Body of pancreas (tissue), 4 donors: Measurements from ENCODE around the gene CENPM. TPM values are rescaled to one million over a fixed set of nuclear protein-coding genes. Genes with fewer than 3 reads are reported as not detected.

Source experiments
- ATAC-seq: fragments of 150-250 bp; one replicate; pipeline ENCODE4 v1.9.1; 2016
- DNase-seq, 4 donors: peaks; one replicate each; pipeline ENCODE4 v3.0.0-alpha.2; 2019
- H3K27ac ChIP-seq, 4 donors: fragments of 200-600 bp; sonication (generic); 1 replicate in 3 of 4; 2 replicates in 1 of 4; pipeline versions ENCODE4 v1.5.1 to v1.6.1; 2016 to 2019; ENCODE audit warnings: mild to moderate bottlenecking in 1 of 4, mixed read lengths in 1 of 4, moderate library complexity in 1 of 4
- H3K27me3 ChIP-seq, 2 donors: fragments of 200-600 bp; sonication (generic); one replicate each; pipeline ENCODE4 v1.6.0; 2016; ENCODE audit warnings: mild to moderate bottlenecking in 1 of 2
- H3K36me3 ChIP-seq, 2 donors: fragments of 200-600 bp; sonication (generic); replicated peaks in 1 of 2; 2 replicates each; pipeline ENCODE4 v1.5.1; 2016; ENCODE audit warnings: low read depth in 2 of 2; ENCODE audit not compliant: insufficient read depth in 1 of 2
- H3K4me1 ChIP-seq: fragments of 200-600 bp; sonication (generic); one replicate; pipeline ENCODE4 v1.6.0; 2016
- H3K4me3 ChIP-seq, 2 donors: fragments of 200-600 bp; sonication (generic); 1 replicate in 1 of 2; 2 replicates in 1 of 2; pipeline ENCODE4 v1.5.1; 2016 to 2019
- H3K9me3 ChIP-seq, 3 donors: fragments of 200-600 bp; sonication (generic); 1 replicate in 2 of 3; 2 replicates in 1 of 3; pipeline ENCODE4 v1.5.1; 2016
- CTCF ChIP-seq, 7 experiments: fragments of 450-650 bp in 4 of 7; fragments of 200-600 bp in 3 of 7; sonication (generic) in 3 of 7; IDR thresholded peaks; one replicate each; pipeline ENCODE4 v1.5.1; 2016 to 2019; ENCODE audit warnings: antibody characterized with exemption in 7 of 7
- POLR2A ChIP-seq, 3 donors: fragments of 450-650 bp; IDR thresholded peaks; one replicate each; pipeline ENCODE4 v1.6.1; 2016; ENCODE audit warnings: antibody characterized with exemption in 3 of 3, mild to moderate bottlenecking in 2 of 3
- WGBS, 2 donors: methylation state at CpG; one replicate each; pipeline ENCODE4 v1.1.5; 2017; 5-methylcytosine and 5-hydroxymethylcytosine counted together
- intact Hi-C: fragments of 100-400 bp; cut with DNase I; formaldehyde crosslinking; loops from one replicate; pipeline ENCODE4 v1.15.1; 2023
- total RNA-seq, 2 donors: library from RNA; depleted of rRNA; stranded (reverse); fragments of >200 nt; gene quantifications; one replicate each; pipeline ENCODE4 v1.1.0, GENCODE V29; 2016

Gene CENPM
- total RNA-seq, 2 donors from 2014 or later: not detected

GRCh38 chr22:41904450-41905410 lies 42.2 kb downstream of the CENPM start:
- Histone ChIP-seq H3K4me1 (peaks cover 11% of the 10 kb centered on the region), H3K9me3 (no peaks in the 10 kb centered on the region), H3K27ac (no peak overlapping the region), H3K4me3 (no peak overlapping the region), H3K36me3 (peaks cover 13 to 22% of the 10 kb centered on the region in 2 donors), H3K27me3 (no peaks in the 10 kb centered on the region)
- WGBS, 2 donors: 92 to 96% methylated on average over 8 to 21 of the region's 24 CpGs
- TF ChIP-seq CTCF (IDR thresholded peaks at IDR 0.05) (no peak), POLR2A (IDR thresholded peaks at IDR 0.05) (no peak)
- DNase-seq: no peak
- no peak for ATAC-seq
- intact Hi-C loops: no loop called here

DNA sequence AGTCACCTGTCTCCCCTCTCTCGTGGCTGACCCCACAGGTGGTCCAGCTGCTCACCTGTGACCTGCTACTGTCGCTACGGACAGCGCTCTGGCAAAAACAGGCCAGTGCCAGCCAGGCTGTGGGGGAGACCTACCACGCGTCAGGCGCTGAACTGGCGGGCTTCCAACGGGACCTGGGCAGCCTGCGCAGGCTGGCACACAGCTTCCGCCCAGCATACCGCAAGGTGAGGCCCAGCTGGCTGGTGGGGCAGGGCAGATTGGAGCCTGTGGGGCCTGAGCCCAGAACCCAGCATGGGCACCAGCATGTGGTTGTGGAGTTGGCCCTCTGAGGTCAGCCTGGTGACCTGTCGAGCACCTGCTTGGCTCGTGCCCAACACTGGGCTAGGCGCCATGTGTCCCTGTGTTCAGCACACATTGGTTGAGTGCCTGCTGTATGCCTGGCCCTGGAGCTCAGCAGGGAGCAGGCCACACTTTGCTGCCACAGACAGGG lies 44.0 kb downstream of the CENPM start:
- H3K4me3 ChIP-seq: no peak overlapping the region
- WGBS, 2 donors: 82% methylated on average over 15 of the region's 15 CpGs; no CpG with 5 or more reads in 1 of the 2 donors
- peaks cover 2% of the 10 kb centered on the region for H3K4me1 ChIP-seq
- ATAC-seq (no peak), DNase-seq (peak; percentile 22 to 69 (median 48))
- H3K9me3 ChIP-seq: no peaks in the 10 kb centered on the region
- no peak overlapping the region for H3K27ac ChIP-seq
- no peaks in the 10 kb centered on the region for H3K27me3 ChIP-seq
- intact Hi-C loops: no loop called here
- peaks cover 24 to 33% of the 10 kb centered on the region in 2 donors for H3K36me3 ChIP-seq
- no peak for TF ChIP-seq CTCF (IDR thresholded peaks at IDR 0.05)
- TF ChIP-seq POLR2A (IDR thresholded peaks at IDR 0.05): no peak

- no peak for TF ChIP-seq CTCF (IDR thresholded peaks at IDR 0.05)
- TF ChIP-seq POLR2A (IDR thresholded peaks at IDR 0.05): no peak
- H3K9me3 ChIP-seq: no peaks in the 10 kb centered on the region
- DNase-seq (no peak), ATAC-seq (no peak)
- intact Hi-C loops: no loop called here
- H3K27me3 ChIP-seq: no peaks in the 10 kb centered on the region
- no peak overlapping the region for H3K4me3 ChIP-seq
- no peaks in the 10 kb centered on the region for H3K4me1 ChIP-seq
- no peak overlapping the region for H3K27ac ChIP-seq
- 93 to 97% methylated on average over 3 to 7 of the region's 7 CpGs for WGBS, 2 donors
- peaks cover 24 to 37% of the 10 kb centered on the region in 2 donors for H3K36me3 ChIP-seq
Observed at GRCh38 chr22:41902016-41902415, 44.9 kb downstream of the CENPM start.

DNA sequence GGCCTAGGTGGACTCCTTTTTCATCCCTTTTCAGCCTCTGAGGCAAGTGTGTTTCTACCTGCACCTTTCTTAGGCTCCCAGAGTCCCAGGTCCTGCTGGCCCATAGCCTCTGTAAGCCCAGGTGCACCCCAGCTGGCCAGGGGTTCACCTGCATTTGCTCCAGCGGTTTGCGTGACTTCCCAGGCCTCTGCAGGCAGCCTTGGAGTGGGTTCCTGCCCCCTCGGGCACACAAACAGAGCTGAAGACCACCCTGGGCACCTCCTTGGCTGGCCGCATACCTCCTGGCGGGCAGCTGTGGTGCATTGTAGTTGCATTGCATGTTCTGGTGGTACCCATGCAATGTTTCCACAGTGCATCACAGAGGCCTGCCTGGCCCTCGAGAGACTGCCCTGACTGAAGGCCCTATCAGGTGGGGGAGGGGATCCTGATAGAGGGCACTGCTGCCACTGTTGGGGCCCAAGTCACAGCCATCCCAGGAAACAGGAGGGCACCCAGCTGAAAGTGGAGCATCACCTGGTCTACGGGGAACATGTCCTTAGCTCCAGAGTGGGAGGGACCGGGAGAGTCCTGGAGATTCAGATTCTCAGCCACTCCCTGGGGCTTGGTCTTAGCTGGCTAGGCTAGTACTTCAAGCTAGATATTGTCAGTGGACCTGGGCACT lies 46.2 kb downstream of the CENPM start:
- Histone ChIP-seq H3K27me3 (no peaks in the 10 kb centered on the region), H3K9me3 (no peaks in the 10 kb centered on the region), H3K4me3 (no peak overlapping the region), H3K36me3 (peaks cover 24 to 41% of the 10 kb centered on the region in 2 donors), H3K27ac (no peak overlapping the region), H3K4me1 (no peaks in the 10 kb centered on the region)
- WGBS, 2 donors: 94 to 100% methylated on average over 3 to 8 of the region's 8 CpGs
- no peak for DNase-seq
- intact Hi-C loops: no loop called here
- no peak for TF ChIP-seq CTCF (IDR thresholded peaks at IDR 0.05)
- no peak for TF ChIP-seq POLR2A (IDR thresholded peaks at IDR 0.05)
- no peak for ATAC-seq
